Measurements from ENCODE around the gene ARFGEF3. TPM values are rescaled to one million over a fixed set of nuclear protein-coding genes. Genes with fewer than 3 reads are reported as not detected.

The ARFGEF3 gene
- total and polyA plus RNA-seq, 10 of the 15 experiments (the other 5 are each of a cell fraction or from before 2014, with no cell fraction given), result under 0.01 to 0.08 (median 0.02) TPM; not detected in 1

DNA sequence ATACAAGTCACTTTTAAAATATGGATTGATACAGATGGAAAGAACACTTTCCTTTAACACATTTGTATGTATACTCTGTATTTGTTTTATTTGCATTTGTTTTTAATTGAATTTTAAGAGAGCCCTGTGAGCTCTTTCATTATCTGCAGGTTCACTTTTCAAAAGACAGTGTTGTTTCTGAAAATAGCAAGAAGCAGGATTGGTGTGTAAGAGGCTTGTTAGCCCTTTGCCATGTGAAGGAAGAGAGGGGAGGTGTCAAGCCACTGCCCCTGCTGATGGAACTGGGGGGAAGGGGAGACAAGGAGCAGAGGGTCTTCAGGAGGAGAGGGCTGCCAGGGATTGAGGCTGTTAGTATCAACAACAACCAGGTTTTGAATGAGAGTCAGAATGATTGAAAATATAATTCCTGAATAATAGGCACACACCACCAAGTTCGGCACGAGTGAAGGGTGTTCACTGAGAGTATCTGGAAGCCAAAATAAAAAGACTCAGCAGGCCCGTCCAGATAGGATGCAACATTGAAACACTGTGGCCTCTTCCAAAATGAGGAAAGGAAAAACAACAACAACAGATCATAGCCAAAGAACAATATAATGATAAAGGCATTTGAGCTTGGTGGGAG lies 69.1 kb downstream of the ARFGEF3 start:
- DNase-seq (ENCODE audit: low read depth, low spot score), result no peak
- TF ChIP-seq JUND (IDR thresholded peaks at IDR 0.05; ENCODE audit: low read depth, low read length) (no peak), POLR2AphosphoS2 (IDR thresholded peaks at IDR 0.05; ENCODE audit: low read depth, low read length) (no peak), MYC (IDR thresholded peaks at IDR 0.05; ENCODE audit: insufficient read depth, insufficient read length, insufficient replicate concordance, low read length, severe bottlenecking) (no peak), SIN3A (IDR thresholded peaks at IDR 0.05; ENCODE audit: low read depth, low read length) (no peak), TCF7 (IDR thresholded peaks at IDR 0.05; ENCODE audit: borderline replicate concordance) (no peak), SMARCA5 (IDR thresholded peaks at IDR 0.05) (no peak), ZNF207 (IDR thresholded peaks at IDR 0.05; ENCODE audit: borderline replicate concordance) (no peak), STAT1 (conservative IDR thresholded peaks at IDR 0.05) (no peak), TCF3 (IDR thresholded peaks at IDR 0.05; ENCODE audit: borderline replicate concordance, insufficient read depth, low read depth, low read length) (no peak), BACH1 (IDR thresholded peaks at IDR 0.05; ENCODE audit: borderline replicate concordance) (no peak), SPI1 (IDR thresholded peaks at IDR 0.05; ENCODE audit: borderline replicate concordance, insufficient read depth, low read depth, low read length) (no peak)
- ChIA-PET RAD21 (ENCODE audit: unreplicated experiment) (no interaction called here), SMC1A (ENCODE audit: uncharacterized antibody, unreplicated experiment) (no interaction called here), POLR2A (no interaction called here), CTCF (interaction anchor here (1.5 kb wide), 1 partner anchor 10 kb away, joined by 3 read pairs; no protein-coding TSS in a partner anchor)
- Histone ChIP-seq H3K4me3 (no peak overlapping the region), H3K36me3 (ENCODE audit: control insufficient read depth in 2 of 2, insufficient read depth in 2 of 2, low read length in 1 of 2) (no peaks in the 10 kb centered on the region), H3K27me3 (replicated peaks in 1 of 2; ENCODE audit: control insufficient read depth in 2 of 2, insufficient read depth in 2 of 2, low read length in 1 of 2) (peaks cover 0 to 3% of the 10 kb centered on the region in 2 experiments; a peak in 2 of 4 replicates), H3K79me2 (ENCODE audit: control insufficient read depth, insufficient read depth, low read length) (no peaks in the 10 kb centered on the region), H3K9me3 (replicated peaks; ENCODE audit: control insufficient read depth, insufficient read depth, low read length) (no peaks in the 10 kb centered on the region), H3K9ac (ENCODE audit: control insufficient read depth, insufficient read depth, low read length) (no peak overlapping the region), H4K20me1 (ENCODE audit: control insufficient read depth, insufficient read depth) (no peaks in the 10 kb centered on the region), H3K4me1 (ENCODE audit: control insufficient read depth, insufficient read depth, low read length) (0 out of 2 replicates have a peak, but pooled peaks cover 2% of the 10 kb centered on the region), H3K4me2 (ENCODE audit: control insufficient read depth, insufficient read depth) (no peak overlapping the region), H2AFZ (ENCODE audit: control insufficient read depth, low read depth, low read length) (no peak overlapping the region), H3K27ac (ENCODE audit: control insufficient read depth, insufficient read depth) (no peak overlapping the region)
- intact Hi-C loops (cut with micrococcal nuclease; ENCODE audit: unreplicated experiment) (no loop called here), in situ Hi-C loops (cut with MboI) (no loop called here)
- WGBS (ENCODE audit: insufficient coverage, insufficient replicate concordance, low lambda C conversion rate, missing lambda C conversion rate), result 65% methylated on average over 3 of the region's 3 CpGs
- ATAC-seq, result no peak
- BruUV-seq (replicated peaks), result no TSS peak
- FAIRE-seq, result no peak

Measured in GM12878 (cell line).